HG03571 (cell line): Measurements from ENCODE around the gene MSH4.
A peak's percentile ranks its signal among the peaks of the same experiment; 100 is the strongest.
"Not testable (repeated sequence)": the region's sequence is repeated elsewhere in the genome, so short reads cannot be mapped to it uniquely, and the experiment has no call there.

Source experiments
- ATAC-seq: cut with Tn5 transposase; IDR thresholded peaks from one replicate; pipeline ENCODE4 v1.9.1; 2021; ENCODE audit not compliant: unreplicated experiment

MSH4 gene

GRCh38 chr1:75796376-75797272 lies at the start of gene MSH4:
MSH4 (plus strand) TSS chr1:75796882; CDS start chr1:75796986, 104 bp downstream.
- no peak for ATAC-seq

DNA sequence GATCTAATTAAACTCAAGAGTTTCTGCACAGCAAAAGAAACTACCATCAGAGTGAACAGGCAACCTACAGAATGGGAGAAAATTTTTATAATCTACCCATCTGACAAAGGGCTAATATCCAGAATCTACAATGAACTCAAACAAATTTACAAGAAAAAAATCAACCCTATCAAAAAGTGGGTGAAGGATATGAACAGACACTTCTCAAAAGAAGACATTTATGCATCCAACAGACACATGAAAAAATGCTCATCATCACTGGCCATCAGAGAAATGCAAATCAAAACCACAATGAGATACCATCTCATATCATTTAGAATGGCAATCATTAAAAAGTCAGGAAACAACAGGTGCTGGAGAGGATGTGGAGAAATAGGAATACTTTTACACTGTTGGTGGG lies 39.5 kb upstream of the MSH4 start:
- ATAC-seq = not testable (repeated sequence)

- not testable (repeated sequence) for ATAC-seq
Measured at GRCh38 chr1:75758543-75758942, 38.1 kb upstream of the MSH4 start.

DNA sequence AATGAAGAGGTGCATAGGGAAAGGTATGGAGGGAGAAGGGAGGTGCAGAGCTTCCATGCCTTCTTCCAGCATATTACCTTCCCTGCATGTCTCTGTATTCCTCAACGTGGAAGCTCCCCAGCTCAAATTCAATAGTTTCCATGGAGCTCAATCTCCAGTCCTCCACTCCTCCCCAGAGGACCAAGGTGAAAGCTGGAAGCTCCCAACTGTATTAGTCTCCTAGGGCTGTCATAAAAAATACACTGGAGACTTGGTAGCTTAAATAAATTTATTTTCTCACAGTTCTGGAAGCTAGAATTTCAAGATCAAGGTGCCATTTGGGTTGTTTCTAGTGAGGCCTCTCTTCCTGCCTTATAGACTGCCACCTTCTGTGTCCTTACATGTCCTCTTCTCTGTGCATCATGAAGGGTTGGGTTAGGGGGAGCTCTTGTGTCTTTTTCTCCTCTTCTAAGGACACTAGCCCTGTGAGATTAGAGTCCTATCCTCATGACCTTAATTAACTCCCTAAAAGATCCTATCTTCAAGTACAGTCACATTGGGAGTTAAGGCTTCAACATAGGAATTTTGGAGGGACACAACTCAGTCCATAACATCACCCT lies 32.5 kb upstream of the MSH4 start:
- ATAC-seq = no peak

GRCh38 chr1:75765697-75766355 lies 30.9 kb upstream of the MSH4 start:
- ATAC-seq = no peak

DNA sequence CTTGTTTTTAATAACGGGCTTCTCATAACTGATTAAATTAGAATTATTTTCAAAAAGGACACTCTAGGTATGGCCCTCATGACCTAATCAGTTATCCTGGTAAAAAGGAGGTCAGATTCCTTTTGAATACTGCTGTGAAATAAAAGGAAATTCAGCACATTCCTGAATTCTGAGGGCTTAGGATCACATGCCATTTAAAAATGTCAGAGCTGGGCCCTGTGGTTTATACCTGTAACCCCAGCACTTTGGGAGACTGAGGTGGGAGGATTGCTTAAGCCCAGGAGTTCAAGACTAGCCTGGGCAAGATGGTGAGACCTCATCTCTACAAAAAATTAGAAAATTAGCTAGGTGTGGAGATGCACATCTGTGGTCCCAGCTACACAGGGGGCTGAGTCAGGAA lies 28.7 kb upstream of the MSH4 start:
- ATAC-seq = no peak

DNA sequence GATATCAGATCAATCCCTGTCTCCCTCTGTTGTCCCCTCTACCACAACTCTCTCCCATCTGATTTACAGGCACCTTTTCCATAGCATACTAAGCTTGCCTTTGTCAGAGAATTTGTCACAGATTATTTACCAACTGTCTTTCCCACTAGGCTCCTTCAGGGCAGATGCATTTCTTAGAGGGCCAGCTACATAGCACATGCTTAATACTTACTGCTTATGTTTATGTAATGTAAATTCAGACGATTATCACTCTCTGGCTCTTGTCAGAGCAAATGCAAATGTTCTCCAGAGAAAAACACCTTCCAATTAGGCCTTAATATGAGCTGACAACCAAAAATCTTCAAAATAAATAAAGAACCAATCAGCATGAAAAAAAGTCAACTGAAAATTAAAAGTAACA lies 25.9 kb upstream of the MSH4 start:
- no peak for ATAC-seq

DNA sequence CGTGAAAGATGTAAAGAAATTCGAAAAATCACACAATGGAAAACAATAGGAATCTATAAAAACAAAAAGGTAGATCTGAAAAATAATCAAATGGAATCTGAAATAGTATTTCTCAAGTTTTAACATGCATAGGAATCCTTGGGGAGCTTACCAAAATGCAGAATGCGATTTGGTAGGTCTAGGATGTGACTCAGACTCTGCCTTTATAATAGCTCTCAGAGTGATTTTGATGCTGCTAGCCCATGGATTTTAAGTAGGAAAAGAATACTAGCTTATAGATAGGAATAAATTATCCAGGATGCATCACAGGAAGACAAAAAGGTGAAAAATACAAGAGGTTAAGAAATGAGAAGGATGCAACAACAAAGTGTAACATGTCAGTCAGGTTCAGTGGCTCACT lies 24.7 kb upstream of the MSH4 start:
- ATAC-seq = no peak

DNA sequence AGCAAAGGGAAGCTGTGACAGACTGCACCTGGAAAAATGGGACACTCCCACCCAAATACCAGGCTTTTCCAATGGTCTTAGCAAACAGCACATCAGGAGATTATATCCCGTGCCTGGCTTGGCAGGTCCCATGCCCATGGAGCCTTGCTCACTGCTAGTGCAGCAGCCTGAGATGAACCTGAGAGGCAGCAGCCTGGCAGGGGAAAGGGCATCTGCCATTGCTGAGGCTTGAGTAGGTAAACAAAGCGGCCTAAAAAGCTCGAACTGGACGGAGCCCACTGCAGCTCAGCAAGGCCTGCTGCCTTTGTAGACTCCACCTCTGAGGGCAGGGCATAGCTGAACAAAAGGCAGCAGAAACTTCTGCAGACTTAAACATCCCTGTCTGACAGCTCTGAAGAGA lies 18.9 kb upstream of the MSH4 start:
- not testable (repeated sequence) for ATAC-seq

DNA sequence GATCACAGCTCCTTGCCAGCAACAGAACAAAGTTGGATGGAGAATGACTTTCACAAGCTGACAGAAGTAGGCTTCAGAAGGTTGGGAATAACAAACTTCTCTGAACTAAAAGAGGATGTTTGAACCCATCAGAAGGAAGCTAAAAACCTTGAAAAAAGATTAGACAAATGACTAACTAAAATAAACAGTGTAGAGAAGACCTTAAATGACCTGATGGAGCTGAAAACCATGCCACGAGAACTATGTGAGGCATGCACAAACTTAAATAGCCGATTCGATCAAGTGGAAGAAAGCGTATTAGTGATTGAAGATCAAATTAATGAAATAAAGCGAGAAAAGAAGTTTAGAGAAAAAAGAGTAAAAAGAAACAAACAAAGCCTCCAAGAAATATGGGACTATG lies 18.0 kb upstream of the MSH4 start:
- ATAC-seq = not testable (repeated sequence)

- not testable (repeated sequence) for ATAC-seq
Measured at GRCh38 chr1:75780183-75780582, 16.5 kb upstream of the MSH4 start.

GRCh38 chr1:75783920-75784319 lies 12.8 kb upstream of the MSH4 start:
- ATAC-seq = not testable (repeated sequence)

DNA sequence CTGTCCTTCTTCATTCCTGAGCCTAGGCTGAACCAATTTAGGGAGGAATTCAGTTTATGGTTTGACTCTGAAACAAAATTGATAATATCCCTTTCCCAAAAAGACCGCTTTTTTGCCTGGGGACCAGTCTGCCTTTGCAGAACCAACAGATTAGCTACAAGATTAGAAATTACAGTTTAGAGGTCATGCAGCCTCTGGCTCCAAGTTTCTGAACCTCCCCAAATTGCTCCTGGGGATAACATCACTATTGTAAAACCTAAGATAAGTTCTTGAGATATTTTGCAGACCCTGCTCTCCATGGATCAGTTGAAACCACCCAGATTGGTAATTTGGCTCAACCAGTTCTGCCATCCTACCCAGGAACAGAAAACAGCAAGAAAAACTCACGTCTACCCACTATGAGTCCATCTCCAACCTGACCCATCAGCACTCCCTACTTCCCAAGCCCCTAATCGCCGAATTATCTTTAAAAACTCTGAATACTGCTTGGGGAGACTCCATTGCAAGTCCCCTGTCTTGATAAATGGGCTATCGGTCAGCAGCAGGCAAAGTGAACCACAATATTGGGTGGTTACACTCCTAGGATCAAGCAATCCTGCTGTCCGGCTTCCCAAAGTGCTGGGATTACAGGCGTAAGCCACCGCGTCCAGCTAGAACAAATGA lies 11.2 kb upstream of the MSH4 start:
- peak; percentile 13 for ATAC-seq

GRCh38 chr1:75785983-75786853 lies 10.5 kb upstream of the MSH4 start, which contains the start of gene RABGGTB:
RABGGTB (plus strand) TSS chr1:75786256; CDS start chr1:75786272, 16 bp downstream.
- ATAC-seq = peak; percentile 59

- no peak for ATAC-seq
Measured at GRCh38 chr1:75786901-75787493, 9.7 kb upstream of the MSH4 start.

DNA sequence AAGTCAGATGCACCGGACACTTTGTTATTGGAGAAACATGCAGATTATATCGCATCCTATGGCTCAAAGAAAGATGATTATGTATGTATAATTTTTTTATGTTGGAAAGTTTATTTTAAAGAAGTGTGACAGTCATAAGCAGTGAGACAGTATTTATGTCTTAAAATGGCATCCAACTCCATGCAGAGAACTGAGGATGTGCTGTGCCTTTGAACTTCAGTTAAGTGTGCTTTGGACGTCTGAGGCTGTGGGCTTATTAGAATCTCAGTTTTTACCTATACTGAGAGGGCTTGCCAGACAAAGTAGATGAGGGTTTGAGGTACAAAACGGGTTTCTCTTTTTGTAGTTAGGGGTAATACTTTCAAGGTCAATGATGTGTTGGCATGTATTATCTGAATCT lies 9.2 kb upstream of the MSH4 start:
- ATAC-seq = no peak

DNA sequence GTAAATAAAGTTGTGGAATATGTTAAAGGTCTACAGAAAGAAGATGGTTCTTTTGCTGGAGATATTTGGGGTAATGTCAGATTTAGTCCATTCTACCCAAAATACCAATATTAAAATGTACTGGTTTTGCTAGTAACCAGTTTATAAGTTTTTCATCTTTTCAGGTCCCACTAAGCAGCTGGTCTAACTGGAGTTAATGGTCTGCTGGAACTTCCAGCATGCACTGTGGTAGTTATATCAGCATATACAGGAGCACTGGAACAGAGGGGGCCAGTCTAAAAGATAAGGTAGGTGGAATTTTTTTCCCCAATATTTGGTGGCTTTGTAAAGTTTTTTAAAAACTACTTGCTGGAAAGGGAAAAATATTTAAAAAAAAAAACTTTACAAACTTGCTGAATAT lies 6.7 kb upstream of the MSH4 start:
- ATAC-seq = no peak

- no peak for ATAC-seq
Measured at GRCh38 chr1:75791022-75791421, 5.7 kb upstream of the MSH4 start.

- no peak for ATAC-seq
Measured at GRCh38 chr1:75792091-75792490, 4.6 kb upstream of the MSH4 start.

DNA sequence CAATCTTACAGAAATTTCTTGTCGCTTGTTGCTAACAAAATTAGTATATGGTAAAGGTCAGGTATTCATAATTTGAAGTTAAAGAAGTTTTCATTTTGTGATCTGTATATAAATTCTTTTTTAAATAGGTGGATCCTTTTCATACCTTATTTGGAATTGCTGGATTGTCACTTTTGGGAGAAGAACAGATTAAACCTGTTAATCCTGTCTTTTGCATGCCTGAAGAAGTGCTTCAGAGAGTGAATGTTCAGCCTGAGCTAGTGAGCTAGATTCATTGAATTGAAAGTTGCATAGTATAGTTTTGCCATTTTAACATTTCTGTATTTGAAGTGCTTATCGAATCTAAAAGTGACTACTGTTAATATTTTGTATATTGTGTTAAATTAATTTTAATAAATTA lies 2.3 kb upstream of the MSH4 start:
- no peak for ATAC-seq
